HepG2 (cell line): ENCODE data around the gene AKT2. TPM values are rescaled to one million over a fixed set of nuclear protein-coding genes. Genes with fewer than 3 reads are reported as not detected.

Experiments used
- MYNN ChIP-seq: sonication (generic); formaldehyde crosslinking; IDR thresholded peaks from 2 replicates; pipeline ENCODE4 v1.4.0; 2020; ENCODE audit warnings: mild to moderate bottlenecking, low read depth, missing genetic modification reagents
- RBM39 ChIP-seq: fragments of 200-400 bp; formaldehyde crosslinking; IDR thresholded peaks from one replicate; pipeline ENCODE4 v1.6.1; 2018; ENCODE audit warnings: antibody characterized with exemption, mild to moderate bottlenecking, low read depth, low read length; ENCODE audit not compliant: poor library complexity, severe bottlenecking
- THAP11 ChIP-seq: IDR thresholded peaks from 2 replicates; pipeline ENCODE4 v1.6.1; 2016; ENCODE audit warnings: missing biosample characterization, missing genetic modification reagents
- XBP1 ChIP-seq: sonication (generic); formaldehyde crosslinking; IDR thresholded peaks from 2 replicates; pipeline ENCODE4 v1.5.0; 2020; ENCODE audit warnings: missing genetic modification reagents
- ZMYM3 ChIP-seq: sonication (generic); formaldehyde crosslinking; IDR thresholded peaks from 2 replicates; pipeline ENCODE4 v1.5.1; 2020; ENCODE audit warnings: mild to moderate bottlenecking, missing genetic modification reagents
- ZNF12 ChIP-seq: sonication (generic); formaldehyde crosslinking; IDR thresholded peaks from 2 replicates; pipeline ENCODE4 v1.5.0; 2020; ENCODE audit warnings: missing genetic modification reagents
- ZNF350 ChIP-seq: sonication (generic); formaldehyde crosslinking; IDR thresholded peaks from 2 replicates; pipeline ENCODE4 v1.4.0; 2020; ENCODE audit warnings: mild to moderate bottlenecking, low read depth, missing genetic modification reagents, borderline replicate concordance
- ZNF468 ChIP-seq: sonication (generic); formaldehyde crosslinking; IDR thresholded peaks from 2 replicates; pipeline ENCODE4 v1.8.0; 2022; ENCODE audit warnings: mild to moderate bottlenecking, moderate library complexity, missing genetic modification reagents
- ZNF672 ChIP-seq: sonication (generic); formaldehyde crosslinking; IDR thresholded peaks from 2 replicates; pipeline ENCODE4 v1.8.1; 2022; ENCODE audit warnings: missing genetic modification reagents
- ZNF678 ChIP-seq: sonication (generic); formaldehyde crosslinking; IDR thresholded peaks from 2 replicates; pipeline ENCODE4 v1.4.0; 2020; ENCODE audit warnings: mild to moderate bottlenecking, missing genetic modification reagents
- polyA plus RNA-seq, 8 experiments: library from polyadenylated mRNA; depleted of rRNA in 3 of 8; stranded (reverse) in 7 of 8; unstranded in 1 of 8; fragments of >200 nt; fragmentation: Illumina TruSeq in 4 of 8; extraction: Trizol in 4 of 8; gene quantifications; 2 replicates each; pipeline versions ENCODE4 v1.2.1 to v1.2.3, GENCODE V29; 2011 to 2016; ENCODE audit warnings: low read depth in 4 of 8, missing spikeins in 1 of 8, mixed read lengths in 1 of 8; ENCODE audit not compliant: insufficient read depth in 1 of 8
- total RNA-seq, 5 experiments: library from RNA; depleted of rRNA; stranded (reverse); fragments of >200 nt; fragmentation: Illumina TruSeq; extraction: Trizol; gene quantifications; 2 replicates each; pipeline ENCODE4 v1.2.3, GENCODE V29; 2016; ENCODE audit warnings: low read depth in 1 of 5
- TF ChIP-seq, protein P1 (sequence below): sonication (generic); formaldehyde crosslinking; IDR thresholded peaks from 2 replicates; pipeline ENCODE4 v1.4.0; 2020; ENCODE audit warnings: mild to moderate bottlenecking, missing genetic modification reagents
- TF ChIP-seq, protein P2 (sequence below): IDR thresholded peaks from 2 replicates; pipeline ENCODE4 v1.6.1; 2016
- TF ChIP-seq, protein P3 (sequence below): sonication (generic); formaldehyde crosslinking; IDR thresholded peaks from 2 replicates; pipeline ENCODE4 v1.4.0; 2020; ENCODE audit warnings: mild to moderate bottlenecking, missing genetic modification reagents
- TF ChIP-seq, protein P4 (sequence below): fragments of 450-650 bp; IDR thresholded peaks from 2 replicates; pipeline ENCODE4 v1.6.1; 2017; ENCODE audit warnings: mild to moderate bottlenecking
- TF ChIP-seq, protein P5 (sequence below): sonication (generic); formaldehyde crosslinking; conservative IDR thresholded peaks from 2 replicates; pipeline ENCODE4 v1.4.0; 2020; ENCODE audit warnings: mild to moderate bottlenecking, missing genetic modification reagents, moderate library complexity

AKT2 gene
- total and polyA plus RNA-seq, 2 of the 13 experiments (the other 11 are each of a cell fraction or from before 2014, with no cell fraction given), result 82.1 to 173 TPM

DNA sequence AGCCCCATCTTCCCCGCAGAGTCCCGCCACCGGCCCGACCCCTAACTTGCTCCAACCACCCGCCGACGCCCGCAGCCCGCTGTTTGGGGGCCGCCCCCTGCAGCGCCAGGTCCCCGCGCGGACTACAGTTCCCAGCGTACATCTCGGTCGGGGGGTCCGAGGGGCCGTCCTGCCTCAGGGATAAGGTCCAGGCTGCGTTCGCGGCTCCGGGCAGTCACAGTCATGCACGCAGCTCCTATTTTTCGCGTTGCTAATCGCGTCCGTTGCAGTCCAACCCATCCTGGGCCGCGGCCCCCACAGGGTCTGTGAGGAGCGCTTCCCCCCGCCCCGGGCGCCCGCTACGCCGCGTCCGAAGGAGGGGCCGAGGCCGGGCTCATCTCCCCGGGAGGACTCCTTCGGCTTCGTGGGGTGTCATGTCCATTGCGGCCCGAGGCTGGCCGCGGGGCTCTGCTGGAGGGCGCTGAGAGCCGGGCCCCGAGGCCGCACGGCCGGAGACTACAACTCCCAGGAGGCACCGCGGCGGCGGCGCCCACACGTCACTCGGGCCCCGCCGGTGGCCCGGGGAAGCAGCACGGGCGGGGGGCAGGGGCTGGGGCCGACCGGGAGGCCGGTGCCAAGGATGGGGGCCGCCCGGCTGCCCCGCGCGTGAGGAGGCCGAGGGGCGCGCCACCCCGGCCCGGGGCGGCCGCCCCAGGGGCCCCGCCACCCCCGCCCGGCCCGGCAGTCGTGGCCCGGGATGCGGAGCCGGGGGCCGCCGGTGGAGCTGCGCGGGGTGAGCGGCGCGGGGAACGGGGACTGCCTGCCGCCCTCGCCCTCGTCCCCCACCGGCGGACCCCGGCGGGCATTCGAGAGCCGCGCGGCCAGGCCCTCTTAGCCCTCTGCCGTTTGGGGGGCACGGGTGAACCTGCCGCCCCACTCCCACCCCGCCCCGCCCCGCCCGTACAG lies 94.0 kb downstream of the AKT2 start, which contains the start of gene MAP3K10 (continued):
- TF ChIP-seq, protein P1, sequence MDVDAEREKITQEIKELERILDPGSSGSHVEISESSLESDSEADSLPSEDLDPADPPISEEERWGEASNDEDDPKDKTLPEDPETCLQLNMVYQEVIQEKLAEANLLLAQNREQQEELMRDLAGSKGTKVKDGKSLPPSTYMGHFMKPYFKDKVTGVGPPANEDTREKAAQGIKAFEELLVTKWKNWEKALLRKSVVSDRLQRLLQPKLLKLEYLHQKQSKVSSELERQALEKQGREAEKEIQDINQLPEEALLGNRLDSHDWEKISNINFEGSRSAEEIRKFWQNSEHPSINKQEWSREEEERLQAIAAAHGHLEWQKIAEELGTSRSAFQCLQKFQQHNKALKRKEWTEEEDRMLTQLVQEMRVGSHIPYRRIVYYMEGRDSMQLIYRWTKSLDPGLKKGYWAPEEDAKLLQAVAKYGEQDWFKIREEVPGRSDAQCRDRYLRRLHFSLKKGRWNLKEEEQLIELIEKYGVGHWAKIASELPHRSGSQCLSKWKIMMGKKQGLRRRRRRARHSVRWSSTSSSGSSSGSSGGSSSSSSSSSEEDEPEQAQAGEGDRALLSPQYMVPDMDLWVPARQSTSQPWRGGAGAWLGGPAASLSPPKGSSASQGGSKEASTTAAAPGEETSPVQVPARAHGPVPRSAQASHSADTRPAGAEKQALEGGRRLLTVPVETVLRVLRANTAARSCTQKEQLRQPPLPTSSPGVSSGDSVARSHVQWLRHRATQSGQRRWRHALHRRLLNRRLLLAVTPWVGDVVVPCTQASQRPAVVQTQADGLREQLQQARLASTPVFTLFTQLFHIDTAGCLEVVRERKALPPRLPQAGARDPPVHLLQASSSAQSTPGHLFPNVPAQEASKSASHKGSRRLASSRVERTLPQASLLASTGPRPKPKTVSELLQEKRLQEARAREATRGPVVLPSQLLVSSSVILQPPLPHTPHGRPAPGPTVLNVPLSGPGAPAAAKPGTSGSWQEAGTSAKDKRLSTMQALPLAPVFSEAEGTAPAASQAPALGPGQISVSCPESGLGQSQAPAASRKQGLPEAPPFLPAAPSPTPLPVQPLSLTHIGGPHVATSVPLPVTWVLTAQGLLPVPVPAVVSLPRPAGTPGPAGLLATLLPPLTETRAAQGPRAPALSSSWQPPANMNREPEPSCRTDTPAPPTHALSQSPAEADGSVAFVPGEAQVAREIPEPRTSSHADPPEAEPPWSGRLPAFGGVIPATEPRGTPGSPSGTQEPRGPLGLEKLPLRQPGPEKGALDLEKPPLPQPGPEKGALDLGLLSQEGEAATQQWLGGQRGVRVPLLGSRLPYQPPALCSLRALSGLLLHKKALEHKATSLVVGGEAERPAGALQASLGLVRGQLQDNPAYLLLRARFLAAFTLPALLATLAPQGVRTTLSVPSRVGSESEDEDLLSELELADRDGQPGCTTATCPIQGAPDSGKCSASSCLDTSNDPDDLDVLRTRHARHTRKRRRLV (CRISPR knock-in tag), result no peak
- no peak; the same call in 1 of the 2 replicates for TF ChIP-seq ZNF350 (CRISPR knock-in tag)
- peak; percentile 75; the same call in 1 of the 2 replicates for TF ChIP-seq ZMYM3 (CRISPR knock-in tag)
- TF ChIP-seq, protein P2, sequence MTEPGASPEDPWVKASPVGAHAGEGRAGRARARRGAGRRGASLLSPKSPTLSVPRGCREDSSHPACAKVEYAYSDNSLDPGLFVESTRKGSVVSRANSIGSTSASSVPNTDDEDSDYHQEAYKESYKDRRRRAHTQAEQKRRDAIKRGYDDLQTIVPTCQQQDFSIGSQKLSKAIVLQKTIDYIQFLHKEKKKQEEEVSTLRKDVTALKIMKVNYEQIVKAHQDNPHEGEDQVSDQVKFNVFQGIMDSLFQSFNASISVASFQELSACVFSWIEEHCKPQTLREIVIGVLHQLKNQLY (CRISPR knock-in tag), result no peak
- peak; percentile 96 for TF ChIP-seq THAP11
- no peak for TF ChIP-seq ZNF672 (CRISPR knock-in tag)
- TF ChIP-seq XBP1 (CRISPR knock-in tag), result no peak
- no peak for TF ChIP-seq ZNF678 (CRISPR knock-in tag)
- TF ChIP-seq RBM39, result no peak
- TF ChIP-seq, protein P3, sequence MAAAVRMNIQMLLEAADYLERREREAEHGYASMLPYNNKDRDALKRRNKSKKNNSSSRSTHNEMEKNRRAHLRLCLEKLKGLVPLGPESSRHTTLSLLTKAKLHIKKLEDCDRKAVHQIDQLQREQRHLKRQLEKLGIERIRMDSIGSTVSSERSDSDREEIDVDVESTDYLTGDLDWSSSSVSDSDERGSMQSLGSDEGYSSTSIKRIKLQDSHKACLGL (CRISPR knock-in tag), result peak; percentile 72; the same call in 1 of the 2 replicates
- no peak for TF ChIP-seq ZNF468 (CRISPR knock-in tag)
- TF ChIP-seq MYNN, result no peak
- TF ChIP-seq, protein P4, sequence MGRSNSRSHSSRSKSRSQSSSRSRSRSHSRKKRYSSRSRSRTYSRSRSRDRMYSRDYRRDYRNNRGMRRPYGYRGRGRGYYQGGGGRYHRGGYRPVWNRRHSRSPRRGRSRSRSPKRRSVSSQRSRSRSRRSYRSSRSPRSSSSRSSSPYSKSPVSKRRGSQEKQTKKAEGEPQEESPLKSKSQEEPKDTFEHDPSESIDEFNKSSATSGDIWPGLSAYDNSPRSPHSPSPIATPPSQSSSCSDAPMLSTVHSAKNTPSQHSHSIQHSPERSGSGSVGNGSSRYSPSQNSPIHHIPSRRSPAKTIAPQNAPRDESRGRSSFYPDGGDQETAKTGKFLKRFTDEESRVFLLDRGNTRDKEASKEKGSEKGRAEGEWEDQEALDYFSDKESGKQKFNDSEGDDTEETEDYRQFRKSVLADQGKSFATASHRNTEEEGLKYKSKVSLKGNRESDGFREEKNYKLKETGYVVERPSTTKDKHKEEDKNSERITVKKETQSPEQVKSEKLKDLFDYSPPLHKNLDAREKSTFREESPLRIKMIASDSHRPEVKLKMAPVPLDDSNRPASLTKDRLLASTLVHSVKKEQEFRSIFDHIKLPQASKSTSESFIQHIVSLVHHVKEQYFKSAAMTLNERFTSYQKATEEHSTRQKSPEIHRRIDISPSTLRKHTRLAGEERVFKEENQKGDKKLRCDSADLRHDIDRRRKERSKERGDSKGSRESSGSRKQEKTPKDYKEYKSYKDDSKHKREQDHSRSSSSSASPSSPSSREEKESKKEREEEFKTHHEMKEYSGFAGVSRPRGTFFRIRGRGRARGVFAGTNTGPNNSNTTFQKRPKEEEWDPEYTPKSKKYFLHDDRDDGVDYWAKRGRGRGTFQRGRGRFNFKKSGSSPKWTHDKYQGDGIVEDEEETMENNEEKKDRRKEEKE, result no peak
- TF ChIP-seq, protein P5, sequence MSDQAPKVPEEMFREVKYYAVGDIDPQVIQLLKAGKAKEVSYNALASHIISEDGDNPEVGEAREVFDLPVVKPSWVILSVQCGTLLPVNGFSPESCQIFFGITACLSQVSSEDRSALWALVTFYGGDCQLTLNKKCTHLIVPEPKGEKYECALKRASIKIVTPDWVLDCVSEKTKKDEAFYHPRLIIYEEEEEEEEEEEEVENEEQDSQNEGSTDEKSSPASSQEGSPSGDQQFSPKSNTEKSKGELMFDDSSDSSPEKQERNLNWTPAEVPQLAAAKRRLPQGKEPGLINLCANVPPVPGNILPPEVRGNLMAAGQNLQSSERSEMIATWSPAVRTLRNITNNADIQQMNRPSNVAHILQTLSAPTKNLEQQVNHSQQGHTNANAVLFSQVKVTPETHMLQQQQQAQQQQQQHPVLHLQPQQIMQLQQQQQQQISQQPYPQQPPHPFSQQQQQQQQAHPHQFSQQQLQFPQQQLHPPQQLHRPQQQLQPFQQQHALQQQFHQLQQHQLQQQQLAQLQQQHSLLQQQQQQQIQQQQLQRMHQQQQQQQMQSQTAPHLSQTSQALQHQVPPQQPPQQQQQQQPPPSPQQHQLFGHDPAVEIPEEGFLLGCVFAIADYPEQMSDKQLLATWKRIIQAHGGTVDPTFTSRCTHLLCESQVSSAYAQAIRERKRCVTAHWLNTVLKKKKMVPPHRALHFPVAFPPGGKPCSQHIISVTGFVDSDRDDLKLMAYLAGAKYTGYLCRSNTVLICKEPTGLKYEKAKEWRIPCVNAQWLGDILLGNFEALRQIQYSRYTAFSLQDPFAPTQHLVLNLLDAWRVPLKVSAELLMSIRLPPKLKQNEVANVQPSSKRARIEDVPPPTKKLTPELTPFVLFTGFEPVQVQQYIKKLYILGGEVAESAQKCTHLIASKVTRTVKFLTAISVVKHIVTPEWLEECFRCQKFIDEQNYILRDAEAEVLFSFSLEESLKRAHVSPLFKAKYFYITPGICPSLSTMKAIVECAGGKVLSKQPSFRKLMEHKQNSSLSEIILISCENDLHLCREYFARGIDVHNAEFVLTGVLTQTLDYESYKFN (CRISPR knock-in tag), result peak; percentile 41; the same call in 1 of the 2 replicates
- no peak for TF ChIP-seq ZNF12
